DND-41 (cell line): ENCODE measurements around the gene MAP2K2.

Experiments
- EZH2 ChIP-seq: IDR thresholded peaks from 3 replicates; pipeline ENCODE4 v1.6.1; 2012; ENCODE audit warnings: borderline replicate concordance, low read depth, mild to moderate bottlenecking, moderate library complexity, low read length, inconsistent platforms; ENCODE audit not compliant: severe bottlenecking
- TF ChIP-seq, protein P1 (sequence below): IDR thresholded peaks from 2 replicates; pipeline ENCODE4 v1.5.1; 2012; ENCODE audit warnings: borderline replicate concordance, low read length, moderate library complexity, mild to moderate bottlenecking; ENCODE audit not compliant: poor library complexity, severe bottlenecking; ENCODE audit errors: extremely low read depth

DNA sequence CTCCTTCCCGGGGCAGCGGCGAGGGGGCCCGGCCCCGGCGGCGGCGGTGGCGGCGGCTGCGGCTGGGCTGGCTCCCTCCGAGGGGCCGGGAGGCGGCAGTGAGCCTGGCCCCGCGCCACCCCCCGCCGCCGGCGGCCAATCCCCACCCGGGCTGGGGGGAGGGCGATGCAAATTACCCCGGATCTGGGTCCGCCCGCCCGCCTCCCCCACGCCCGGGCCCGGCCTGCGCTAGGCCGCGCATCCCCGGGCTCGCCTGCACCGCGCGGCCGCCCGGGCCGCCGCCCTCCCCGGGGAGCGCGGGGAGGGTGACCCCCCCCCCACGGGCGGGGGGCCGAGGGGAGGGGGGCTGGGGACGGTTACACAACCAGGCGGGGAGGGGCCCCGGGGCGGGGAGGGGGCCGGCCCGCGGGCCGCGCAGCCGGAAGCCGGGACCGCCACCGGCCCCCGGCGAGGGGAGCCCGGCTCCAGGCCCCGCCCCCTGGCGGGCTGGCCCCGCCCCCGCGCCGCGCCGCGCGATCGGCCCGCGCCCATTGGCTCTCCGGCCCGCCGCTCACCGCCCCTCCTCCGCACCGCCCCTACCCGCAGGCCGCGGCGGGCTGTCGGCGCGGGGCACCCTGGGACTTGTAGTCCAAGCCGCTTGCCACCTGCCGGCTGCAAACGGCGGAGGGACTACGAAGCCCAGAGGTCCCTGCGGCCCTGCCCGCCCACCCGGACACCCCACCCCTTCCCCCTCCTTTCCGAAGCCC is 58.3 kb downstream of the MAP2K2 start:
- TF ChIP-seq, protein P1, sequence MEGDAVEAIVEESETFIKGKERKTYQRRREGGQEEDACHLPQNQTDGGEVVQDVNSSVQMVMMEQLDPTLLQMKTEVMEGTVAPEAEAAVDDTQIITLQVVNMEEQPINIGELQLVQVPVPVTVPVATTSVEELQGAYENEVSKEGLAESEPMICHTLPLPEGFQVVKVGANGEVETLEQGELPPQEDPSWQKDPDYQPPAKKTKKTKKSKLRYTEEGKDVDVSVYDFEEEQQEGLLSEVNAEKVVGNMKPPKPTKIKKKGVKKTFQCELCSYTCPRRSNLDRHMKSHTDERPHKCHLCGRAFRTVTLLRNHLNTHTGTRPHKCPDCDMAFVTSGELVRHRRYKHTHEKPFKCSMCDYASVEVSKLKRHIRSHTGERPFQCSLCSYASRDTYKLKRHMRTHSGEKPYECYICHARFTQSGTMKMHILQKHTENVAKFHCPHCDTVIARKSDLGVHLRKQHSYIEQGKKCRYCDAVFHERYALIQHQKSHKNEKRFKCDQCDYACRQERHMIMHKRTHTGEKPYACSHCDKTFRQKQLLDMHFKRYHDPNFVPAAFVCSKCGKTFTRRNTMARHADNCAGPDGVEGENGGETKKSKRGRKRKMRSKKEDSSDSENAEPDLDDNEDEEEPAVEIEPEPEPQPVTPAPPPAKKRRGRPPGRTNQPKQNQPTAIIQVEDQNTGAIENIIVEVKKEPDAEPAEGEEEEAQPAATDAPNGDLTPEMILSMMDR: no peak
- TF ChIP-seq EZH2: no peak
